HG03460 (cell line): Measurements from ENCODE around the gene KCNJ16.

ENCODE experiments used
- ATAC-seq: cut with Tn5 transposase; IDR thresholded peaks from one replicate; pipeline ENCODE4 v1.9.1; 2021; ENCODE audit not compliant: unreplicated experiment

KCNJ16 gene

GRCh38 chr17:70067134-70067533 is 7.9 kb upstream of the KCNJ16 start:
- ATAC-seq = no peak

DNA sequence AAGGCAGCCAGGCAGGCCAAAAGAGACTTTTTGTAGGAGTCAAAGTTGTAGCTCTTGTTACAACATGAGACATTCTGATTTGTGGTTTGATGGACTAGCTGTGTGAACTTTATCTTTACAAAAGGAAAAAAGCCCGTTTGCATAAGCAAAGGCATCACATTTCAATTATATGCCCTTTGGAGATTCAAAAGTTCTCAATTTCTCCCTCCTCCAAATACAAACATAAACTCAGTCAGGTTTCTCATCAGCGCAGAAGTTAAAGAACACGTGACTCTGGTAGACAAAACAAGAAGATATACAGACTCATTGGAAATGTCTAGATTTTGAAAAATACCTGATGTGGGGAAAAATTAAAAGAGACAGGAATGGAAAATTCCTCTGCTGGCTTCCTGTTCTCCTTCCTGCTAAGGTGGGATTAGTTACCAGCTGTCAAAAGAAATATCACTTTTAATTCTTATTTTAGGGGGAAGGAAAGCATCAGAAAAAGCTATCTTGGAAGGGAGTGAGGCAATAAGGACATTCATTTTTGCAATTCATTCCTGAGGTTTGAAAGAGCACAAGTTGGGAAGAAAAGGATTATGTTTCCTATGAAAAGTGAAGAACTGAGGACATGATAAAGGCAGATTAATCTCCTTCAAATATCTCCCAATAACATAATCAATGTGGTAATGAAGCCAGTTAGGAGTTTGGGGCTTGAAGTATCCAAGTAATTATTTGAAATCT is 4.6 kb upstream of the KCNJ16 start:
- no peak for ATAC-seq

DNA sequence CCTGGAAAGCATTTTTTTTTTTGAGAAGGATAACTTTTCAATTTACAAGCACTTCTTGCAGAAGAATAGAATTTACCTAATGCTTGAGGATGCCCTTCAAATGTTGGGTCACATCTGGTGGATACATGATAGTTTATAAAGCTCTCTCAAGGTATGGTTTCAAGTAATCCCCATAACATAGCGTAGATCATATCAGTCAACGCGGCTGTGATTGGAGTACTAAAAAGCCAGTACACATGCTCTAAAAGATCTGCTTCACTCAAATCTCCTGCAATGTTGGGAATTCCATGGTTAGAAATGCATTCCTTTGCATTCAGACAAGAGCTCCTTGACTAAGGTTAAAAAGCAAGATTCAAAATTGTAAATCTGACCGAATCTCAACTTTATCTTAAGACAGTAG is 3.9 kb upstream of the KCNJ16 start:
- no peak for ATAC-seq

- ATAC-seq = no peak
Measured at GRCh38 chr17:70071620-70072019, 3.4 kb upstream of the KCNJ16 start.

DNA sequence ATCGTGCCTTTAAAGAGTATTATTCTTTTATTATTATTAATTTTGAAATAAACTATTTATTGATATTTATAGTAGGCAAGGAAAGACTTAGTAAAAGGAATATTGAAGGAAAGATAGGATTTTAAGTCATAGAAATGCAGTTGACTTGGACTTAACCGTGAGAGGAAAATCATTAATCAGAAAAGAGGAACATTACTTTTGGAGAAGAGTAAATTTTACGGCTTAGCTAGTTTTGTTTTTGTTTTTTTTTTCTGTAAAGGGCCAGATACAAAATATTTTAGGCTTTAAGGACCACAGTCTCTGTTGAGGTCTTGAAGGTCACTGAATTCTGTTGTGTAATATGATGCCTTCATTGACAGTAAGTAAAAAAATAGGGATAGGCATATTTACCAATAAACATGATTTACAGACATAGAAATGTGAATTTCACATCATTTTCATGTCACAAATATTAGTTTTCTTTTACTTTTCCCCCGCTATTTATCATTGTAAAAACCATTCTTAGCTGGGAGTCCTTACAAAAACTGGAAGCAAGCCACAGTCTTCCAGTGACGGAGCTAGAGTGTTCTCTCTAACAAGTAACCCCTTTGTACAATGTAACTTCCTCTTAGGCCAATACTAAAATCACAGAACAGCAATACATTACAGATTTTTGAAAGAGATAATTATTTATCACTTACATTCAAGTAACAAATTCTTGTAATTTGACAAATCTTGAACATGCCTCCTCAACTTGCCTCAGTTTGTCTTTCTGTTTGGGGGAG is 2.3 kb upstream of the KCNJ16 start:
- ATAC-seq = no peak

- no peak for ATAC-seq
Measured at GRCh38 chr17:70073310-70073709, 1.7 kb upstream of the KCNJ16 start.

- ATAC-seq = no peak
Measured at GRCh38 chr17:70073799-70074198, 1.2 kb upstream of the KCNJ16 start.

DNA sequence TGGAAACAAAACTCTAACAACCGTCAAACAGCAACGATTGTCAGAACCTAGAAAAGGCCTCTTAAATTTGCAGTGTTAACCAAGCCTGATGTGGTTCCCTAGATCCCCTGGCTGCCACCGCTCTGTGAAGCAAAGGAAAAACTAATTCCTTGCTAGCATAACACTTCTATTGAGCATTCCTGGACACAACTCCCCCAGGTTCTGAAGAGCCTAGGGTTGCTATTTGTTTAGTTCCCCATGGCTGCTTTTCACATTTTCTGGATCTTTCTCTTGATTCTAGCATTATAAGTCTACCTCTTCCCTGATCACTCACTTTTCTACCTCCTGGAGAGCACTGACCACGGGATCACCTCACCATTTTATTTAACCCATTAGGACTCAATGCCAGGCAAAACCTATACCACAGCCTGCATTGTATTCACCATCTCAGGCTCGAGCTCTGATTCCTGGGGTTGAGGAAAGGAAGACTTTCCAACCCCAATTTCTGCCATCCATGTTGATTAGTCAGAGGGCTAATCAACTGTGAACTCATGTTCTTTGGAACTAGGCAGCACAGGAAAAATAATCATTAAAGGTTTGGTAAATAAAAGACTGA is 692 bp upstream of the KCNJ16 start:
- no peak for ATAC-seq

GRCh38 chr17:70076189-70076588 is 1.2 kb downstream of the KCNJ16 start:
- ATAC-seq = no peak

DNA sequence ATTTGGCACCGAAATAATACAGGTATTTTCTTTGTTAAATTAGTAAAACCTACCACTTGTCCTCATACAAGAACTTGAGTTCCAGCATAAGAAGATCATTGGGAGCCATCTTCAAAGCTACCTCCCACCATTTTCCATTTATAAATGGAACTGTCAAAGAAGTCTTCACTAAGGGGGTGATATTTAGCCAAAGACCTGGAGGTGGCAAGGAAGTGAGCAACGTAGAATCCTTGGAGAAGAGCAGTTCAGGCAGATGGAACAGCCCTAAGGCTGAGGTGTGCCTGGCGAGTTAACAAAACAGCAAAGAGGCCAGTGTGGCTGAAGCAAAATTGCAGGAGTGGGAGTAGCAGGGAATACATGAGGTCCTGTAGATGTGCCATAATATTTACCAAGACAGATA is 1.8 kb downstream of the KCNJ16 start:
- ATAC-seq = no peak

DNA sequence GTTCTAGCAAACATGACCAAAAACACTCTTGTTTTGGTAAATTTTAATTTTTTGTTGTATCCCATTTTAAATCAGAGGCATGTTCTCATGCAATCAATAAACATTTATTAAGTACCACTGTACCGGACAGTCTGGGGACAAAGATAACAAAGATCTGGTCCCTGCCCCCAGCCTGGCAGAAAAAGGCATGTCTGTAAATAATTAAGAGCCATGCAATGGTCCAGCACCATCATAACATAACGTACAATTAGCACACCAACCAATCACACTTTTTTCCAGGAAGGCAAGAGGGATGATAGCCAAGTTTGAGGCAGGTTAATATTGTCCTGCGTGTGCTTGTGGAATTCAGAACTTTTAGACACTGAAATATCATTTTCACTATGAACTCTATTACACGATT is 3.5 kb downstream of the KCNJ16 start:
- ATAC-seq = no peak

- no peak for ATAC-seq
Measured at GRCh38 chr17:70078994-70079531, 4.0 kb downstream of the KCNJ16 start.

GRCh38 chr17:70080541-70081347 is 5.7 kb downstream of the KCNJ16 start:
- no peak for ATAC-seq

- no peak for ATAC-seq
Measured at GRCh38 chr17:70081885-70082284, 6.9 kb downstream of the KCNJ16 start.

- ATAC-seq = no peak
Measured at GRCh38 chr17:70084476-70084875, 9.5 kb downstream of the KCNJ16 start.

DNA sequence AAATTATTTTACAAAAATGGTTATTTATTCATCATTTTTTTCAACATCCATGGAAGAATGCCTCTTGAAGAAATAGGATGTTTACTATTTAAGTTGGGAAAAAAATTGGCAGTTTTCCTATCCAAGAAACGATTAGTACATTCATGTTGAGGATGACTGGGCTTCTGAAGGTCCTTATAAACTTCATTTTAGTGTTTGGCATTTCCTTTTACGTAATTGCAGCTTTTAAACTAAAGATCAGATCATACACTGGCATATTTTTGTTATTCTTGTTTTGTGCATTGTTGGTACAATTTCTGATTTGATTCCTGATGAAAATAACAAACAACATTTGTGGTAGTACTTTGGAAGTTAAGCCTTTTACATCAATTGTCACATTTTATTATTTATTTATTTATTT is 11.5 kb downstream of the KCNJ16 start:
- no peak for ATAC-seq

GRCh38 chr17:70089513-70090148 is 14.6 kb downstream of the KCNJ16 start:
- ATAC-seq = no peak

DNA sequence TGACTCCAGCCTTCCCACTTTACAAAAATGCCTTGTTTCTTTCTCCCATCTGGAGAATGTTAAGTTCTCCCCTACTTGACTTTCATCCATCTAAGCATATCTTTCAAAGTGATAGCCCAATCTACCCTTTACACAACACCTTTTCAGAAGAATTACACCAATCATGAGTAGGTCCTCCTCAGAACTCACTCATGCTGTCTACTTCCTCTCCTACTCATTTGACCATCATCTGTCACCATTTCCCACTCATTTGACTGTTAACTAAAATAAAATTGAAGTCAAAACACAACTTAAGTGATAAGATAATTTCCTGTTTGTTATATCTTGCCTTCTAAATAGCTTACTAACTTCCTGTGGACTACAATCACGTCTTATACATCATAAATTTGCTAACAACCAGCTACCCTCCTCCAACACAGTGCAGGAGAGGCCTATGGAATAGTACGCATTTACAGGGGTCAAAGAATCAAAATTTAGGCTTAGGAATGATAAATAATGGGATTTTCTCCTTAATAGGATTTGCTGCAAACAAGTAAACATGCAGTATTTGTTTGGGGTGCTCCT is 16.1 kb downstream of the KCNJ16 start:
- ATAC-seq = no peak

DNA sequence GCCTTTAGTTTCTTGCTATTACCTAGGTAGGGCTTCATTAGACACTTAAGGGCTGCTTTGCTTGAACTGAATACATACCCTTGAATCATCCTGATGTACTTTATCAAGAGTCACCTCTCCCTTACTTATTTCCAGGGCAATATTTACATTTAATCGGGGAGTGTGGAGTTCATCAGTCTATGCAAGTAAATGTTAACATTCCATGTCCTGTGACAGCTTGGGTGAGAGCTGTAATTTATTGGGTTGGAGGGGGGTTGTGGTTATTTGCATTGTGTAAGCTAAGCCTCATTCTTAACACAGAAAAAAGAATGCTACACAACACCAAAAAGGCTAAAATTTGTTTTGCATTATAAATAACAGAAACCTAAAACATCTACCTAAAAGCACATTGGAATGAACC is 16.7 kb downstream of the KCNJ16 start:
- no peak for ATAC-seq

DNA sequence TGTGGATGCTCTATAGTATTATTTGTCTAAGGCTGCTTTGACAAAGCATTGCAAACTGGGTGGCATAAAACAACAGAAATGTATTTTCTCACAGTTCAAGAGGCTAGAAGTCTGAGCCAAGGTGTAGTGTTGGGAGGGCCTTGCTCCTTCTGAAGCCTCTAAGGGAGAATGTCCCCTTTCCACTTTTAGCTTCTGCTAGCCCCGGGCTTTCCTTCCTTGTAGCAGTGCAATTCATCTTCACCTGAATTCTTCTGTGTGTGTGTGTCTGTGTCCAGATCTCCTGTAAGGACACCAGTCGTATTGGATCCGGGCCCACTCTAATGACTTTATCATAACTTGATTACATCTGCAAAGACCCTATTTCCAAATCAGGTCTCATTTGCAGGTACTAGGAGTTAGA is 18.1 kb downstream of the KCNJ16 start:
- ATAC-seq = no peak
